ENCODE measurements around the gene CENPB.

CENPB gene

DNA sequence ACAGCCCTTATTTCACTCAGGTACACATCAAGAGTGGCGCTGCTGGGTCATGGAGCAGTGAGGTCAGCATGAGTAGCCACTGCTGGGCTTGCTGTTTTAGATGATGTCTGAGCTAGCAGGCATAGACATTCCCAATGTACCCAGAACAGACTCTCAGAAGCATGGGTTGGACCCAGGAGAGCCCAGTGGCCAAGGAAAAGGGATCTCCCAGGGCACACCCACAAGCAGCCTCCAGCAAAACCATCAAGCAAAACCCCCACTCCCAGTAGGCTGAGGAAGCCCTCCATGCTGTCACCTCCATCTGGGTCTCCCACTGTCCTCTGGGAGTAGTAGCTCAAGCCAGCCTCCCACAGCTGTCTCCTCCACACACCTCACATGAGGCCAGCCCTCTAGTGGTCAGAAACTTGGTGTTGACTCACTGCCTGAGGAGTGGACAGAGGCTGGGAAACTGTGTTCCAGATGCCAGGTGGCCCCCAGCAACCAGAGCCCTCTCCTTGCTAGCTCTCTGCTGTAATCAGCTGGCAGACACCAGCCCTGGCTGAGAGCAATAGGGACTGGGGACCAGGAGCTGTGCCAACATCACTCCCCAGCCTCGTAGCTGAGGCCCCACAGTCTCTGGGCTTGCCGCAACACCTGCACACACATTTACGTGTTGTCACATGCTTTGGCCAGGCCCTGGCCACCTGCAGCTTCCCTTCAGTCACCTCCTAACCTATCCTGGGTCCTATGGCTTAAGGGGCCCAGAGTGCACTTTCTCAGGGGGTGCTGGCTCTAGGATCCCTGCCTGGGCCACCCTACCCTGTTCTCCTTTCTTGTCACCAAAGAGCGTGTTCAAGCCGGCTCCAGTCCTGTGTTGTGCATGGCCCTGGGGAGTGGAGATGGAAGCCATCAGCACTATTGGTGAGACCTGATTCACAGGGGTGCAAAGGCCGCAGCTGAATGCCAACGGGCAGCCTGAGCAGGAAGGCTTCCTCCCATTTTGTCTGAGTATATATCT is 31.9 kb upstream of the CENPB start:
- Histone ChIP-seq H3K27me3 (ENCODE audit: insufficient read depth, low read depth, severe bottlenecking) (no peaks in the 10 kb centered on the region), H3K27ac (peak overlapping the region; percentile 61), H3K9me3 (ENCODE audit: severe bottlenecking) (no peaks in the 10 kb centered on the region), H3K4me3 (ENCODE audit: low read depth, low read length) (no peak overlapping the region), H3K36me3 (peaks cover 13% of the 10 kb centered on the region; the same call in 1 of the 2 replicates)
- DNase-seq, result peak; percentile 91
- TF ChIP-seq, protein P1, sequence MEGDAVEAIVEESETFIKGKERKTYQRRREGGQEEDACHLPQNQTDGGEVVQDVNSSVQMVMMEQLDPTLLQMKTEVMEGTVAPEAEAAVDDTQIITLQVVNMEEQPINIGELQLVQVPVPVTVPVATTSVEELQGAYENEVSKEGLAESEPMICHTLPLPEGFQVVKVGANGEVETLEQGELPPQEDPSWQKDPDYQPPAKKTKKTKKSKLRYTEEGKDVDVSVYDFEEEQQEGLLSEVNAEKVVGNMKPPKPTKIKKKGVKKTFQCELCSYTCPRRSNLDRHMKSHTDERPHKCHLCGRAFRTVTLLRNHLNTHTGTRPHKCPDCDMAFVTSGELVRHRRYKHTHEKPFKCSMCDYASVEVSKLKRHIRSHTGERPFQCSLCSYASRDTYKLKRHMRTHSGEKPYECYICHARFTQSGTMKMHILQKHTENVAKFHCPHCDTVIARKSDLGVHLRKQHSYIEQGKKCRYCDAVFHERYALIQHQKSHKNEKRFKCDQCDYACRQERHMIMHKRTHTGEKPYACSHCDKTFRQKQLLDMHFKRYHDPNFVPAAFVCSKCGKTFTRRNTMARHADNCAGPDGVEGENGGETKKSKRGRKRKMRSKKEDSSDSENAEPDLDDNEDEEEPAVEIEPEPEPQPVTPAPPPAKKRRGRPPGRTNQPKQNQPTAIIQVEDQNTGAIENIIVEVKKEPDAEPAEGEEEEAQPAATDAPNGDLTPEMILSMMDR (IDR thresholded peaks at IDR 0.05; ENCODE audit: low read depth, low read length), result peak; percentile 94

DNA sequence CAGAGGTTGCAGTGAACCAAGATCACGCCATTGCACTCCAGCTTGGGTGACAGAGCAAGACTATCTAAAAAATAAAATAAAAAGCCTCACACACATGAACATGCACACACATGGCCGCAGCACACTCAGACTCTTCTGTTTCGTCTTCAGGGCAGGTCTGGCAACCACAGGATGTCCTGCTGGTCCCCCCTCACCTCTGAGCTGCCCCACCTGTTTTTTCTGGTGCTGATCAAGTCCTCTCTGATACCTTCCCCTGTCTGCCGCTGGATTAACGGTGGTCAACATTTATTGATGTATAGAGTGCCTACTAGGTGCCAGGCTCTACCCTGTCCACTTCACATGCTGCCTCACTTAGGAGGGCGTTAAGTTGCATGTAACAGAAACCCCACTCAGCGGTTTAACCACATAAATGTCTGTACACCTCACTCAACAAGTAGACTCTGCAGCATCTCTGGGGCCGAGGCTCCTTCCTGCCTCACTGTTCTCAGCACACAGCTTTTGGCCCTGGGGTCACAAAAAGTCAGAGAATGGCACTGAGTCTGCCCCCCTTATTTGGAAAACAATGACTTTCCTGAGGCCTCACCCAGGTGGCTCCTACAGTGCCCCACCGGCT is 29.3 kb upstream of the CENPB start:
- DNase-seq, result no peak
- no peaks in the 10 kb centered on the region for H3K27me3 ChIP-seq (ENCODE audit: insufficient read depth, low read depth, severe bottlenecking)
- H3K9me3 ChIP-seq (ENCODE audit: severe bottlenecking), result no peaks in the 10 kb centered on the region
- H3K27ac ChIP-seq, result no peak overlapping the region
- H3K36me3 ChIP-seq, result 0 out of 2 replicates have a peak, but pooled peaks cover 2% of the 10 kb centered on the region
- TF ChIP-seq, protein P1 (IDR thresholded peaks at IDR 0.05; ENCODE audit: low read depth, low read length), result no peak
- H3K4me3 ChIP-seq (ENCODE audit: low read depth, low read length), result no peak overlapping the region

DNA sequence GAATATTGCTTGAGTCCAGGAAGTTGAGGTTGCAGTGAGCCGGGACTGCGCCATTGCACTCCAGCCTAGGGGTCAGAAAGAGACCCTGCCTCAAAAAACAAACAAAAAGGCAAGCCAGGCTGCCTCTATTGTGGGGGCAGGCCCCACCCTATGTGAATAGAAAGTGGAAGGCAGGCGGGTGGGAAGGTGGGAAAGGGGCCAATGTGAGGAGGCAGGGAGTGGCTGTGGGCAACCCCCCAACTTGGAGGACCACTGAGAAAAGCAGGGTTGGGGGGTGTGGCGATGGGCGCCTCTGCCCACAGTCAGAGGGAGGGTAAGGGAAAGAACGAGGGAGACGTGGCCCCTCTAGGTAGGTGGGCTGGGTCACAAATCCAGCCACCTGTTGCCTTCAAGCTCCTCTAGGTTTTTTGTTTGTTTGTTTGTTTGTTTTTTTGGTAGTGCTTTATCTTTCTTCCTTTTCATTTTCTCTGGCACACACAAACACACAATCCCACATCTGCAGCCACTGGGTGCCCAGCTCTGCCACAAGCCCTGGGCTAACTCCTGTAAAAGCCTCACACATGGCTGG is 28.5 kb upstream of the CENPB start:
- H3K4me3 ChIP-seq (ENCODE audit: low read depth, low read length), result no peak overlapping the region
- H3K27me3 ChIP-seq (ENCODE audit: insufficient read depth, low read depth, severe bottlenecking), result no peaks in the 10 kb centered on the region
- TF ChIP-seq, protein P1 (IDR thresholded peaks at IDR 0.05; ENCODE audit: low read depth, low read length), result no peak
- DNase-seq, result no peak
- no peak overlapping the region for H3K27ac ChIP-seq
- no peaks in the 10 kb centered on the region for H3K36me3 ChIP-seq
- H3K9me3 ChIP-seq (ENCODE audit: severe bottlenecking), result no peaks in the 10 kb centered on the region

DNA sequence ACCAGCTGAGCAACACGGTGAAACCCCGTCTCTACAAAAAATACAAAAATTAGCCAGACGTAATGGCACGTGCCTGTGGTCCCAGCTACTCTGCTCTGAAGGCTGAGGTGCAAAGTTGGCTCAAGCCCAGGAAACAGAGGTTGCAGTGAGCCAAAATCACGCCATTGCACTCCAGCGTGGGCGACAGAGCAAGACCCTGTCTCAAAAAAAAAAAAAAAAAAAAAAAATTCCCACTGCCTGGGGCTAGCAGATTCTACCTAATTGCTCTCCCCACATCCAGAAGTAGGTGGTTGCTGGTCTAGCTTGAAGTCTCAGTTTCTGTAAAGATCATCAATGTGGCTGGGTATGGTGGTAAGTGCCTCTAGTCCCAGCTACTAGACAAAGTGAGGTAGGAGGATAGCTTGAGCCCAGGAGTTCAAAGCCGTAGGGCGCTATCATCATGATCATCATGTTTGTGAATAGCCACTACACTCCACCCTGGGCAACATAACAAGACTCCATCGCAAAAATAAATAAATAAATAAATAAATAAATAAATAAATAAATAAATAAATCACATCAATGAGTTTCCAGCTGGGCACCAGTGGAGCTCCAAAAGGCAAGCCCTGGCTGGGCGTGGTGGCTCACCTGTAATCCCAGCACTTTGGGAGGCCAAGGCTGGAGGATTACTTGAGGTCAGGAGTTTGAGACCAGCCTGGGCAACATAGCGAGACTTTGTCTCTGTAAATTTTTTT is 27.5 kb upstream of the CENPB start:
- no peak overlapping the region for H3K4me3 ChIP-seq (ENCODE audit: low read depth, low read length)
- TF ChIP-seq, protein P1 (IDR thresholded peaks at IDR 0.05; ENCODE audit: low read depth, low read length), result no peak
- H3K9me3 ChIP-seq (ENCODE audit: severe bottlenecking), result no peaks in the 10 kb centered on the region
- DNase-seq, result no peak
- no peaks in the 10 kb centered on the region for H3K36me3 ChIP-seq
- no peak overlapping the region for H3K27ac ChIP-seq
- H3K27me3 ChIP-seq (ENCODE audit: insufficient read depth, low read depth, severe bottlenecking), result no peaks in the 10 kb centered on the region

DNA sequence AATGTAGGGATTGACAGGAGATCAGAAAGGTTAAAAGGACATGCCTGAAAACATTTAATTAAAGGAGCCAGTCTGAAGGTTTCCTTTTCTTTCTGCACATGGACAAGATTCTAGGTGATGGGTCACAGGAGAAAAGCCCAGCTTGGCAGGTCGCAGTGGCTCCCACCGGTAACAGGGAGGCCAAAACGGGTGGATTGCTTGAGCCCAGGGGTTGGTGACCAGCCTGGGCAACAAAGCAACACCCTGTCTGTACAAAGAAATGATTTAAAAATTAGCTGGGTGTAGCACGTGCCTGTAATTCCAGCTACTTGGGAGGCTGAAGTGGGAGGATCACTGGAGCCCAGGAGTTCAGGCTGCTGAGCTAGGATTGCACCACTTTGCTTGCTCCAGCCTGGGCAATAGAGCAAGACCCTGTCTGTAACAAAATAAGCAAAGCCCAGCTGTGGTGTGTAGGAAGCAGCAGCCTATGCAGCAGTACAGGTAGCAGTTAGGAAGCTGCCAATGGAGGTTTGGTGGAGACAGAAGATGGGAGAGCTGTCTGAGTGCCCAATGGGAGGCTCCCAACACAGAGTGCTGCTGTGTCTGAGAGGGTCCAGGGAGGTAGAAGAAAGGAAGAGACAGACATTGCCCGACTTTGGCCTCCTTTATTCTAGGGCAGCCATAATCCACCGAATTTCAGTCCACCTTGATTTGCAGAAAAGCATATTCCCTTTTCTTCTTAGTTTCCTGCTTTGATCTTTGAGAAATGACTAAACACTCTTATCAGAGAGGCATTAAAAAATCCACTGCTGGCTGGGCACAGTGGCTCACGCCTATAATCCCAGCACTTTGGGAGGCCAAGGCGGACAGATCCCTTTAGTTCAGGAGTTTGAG is 26.7 kb upstream of the CENPB start:
- no peaks in the 10 kb centered on the region for H3K27me3 ChIP-seq (ENCODE audit: insufficient read depth, low read depth, severe bottlenecking)
- no peaks in the 10 kb centered on the region for H3K36me3 ChIP-seq
- H3K9me3 ChIP-seq (ENCODE audit: severe bottlenecking), result no peaks in the 10 kb centered on the region
- TF ChIP-seq, protein P1 (IDR thresholded peaks at IDR 0.05; ENCODE audit: low read depth, low read length), result no peak
- DNase-seq, result no peak
- no peak overlapping the region for H3K4me3 ChIP-seq (ENCODE audit: low read depth, low read length)
- H3K27ac ChIP-seq, result no peak overlapping the region

All from WERI-Rb-1 (cell line).